K562 (cell line): ENCODE results near the gene GPR135. TPM values are rescaled to one million over a fixed set of nuclear protein-coding genes. Genes with fewer than 3 reads are reported as not detected.

Experiments
- ADNP ChIP-seq: fragments of 200-800 bp; sonication (Bioruptor generic); IDR thresholded peaks from 2 replicates; pipeline ENCODE4 v1.6.1; 2016; ENCODE audit warnings: missing genetic modification characterization, missing compliant biosample characterization
- ARID1B ChIP-seq: fragments of 450-650 bp; IDR thresholded peaks from 2 replicates; pipeline ENCODE4 v1.6.1; 2016; ENCODE audit warnings: antibody characterized with exemption, mild to moderate bottlenecking, inconsistent platforms
- CBFA2T3 ChIP-seq: fragments of 450-650 bp; IDR thresholded peaks from 2 replicates; pipeline ENCODE4 v1.6.1; 2017
- CBX2 ChIP-seq: fragments of 200-600 bp; sonication (generic); IDR thresholded peaks from one replicate; pipeline ENCODE4 v1.6.1; 2012; ENCODE audit warnings: mild to moderate bottlenecking, low read length, inconsistent platforms; ENCODE audit not compliant: insufficient read depth, poor library complexity, severe bottlenecking
- CTCF ChIP-seq, 3 experiments: IDR thresholded peaks in 2 of 3; conservative IDR thresholded peaks in 1 of 3; 2 replicates each; pipeline ENCODE4 v1.5.1; 2011 to 2012; ENCODE audit warnings: low read length in 3 of 3, mild to moderate bottlenecking in 3 of 3, control low read depth in 2 of 3, improper control_type of control experiment in 1 of 3, inconsistent platforms in 1 of 3, low read depth in 1 of 3, mixed read lengths in 1 of 3, moderate library complexity in 1 of 3; ENCODE audit not compliant: insufficient read depth in 2 of 3
- DPF2 ChIP-seq: fragments of 450-650 bp; IDR thresholded peaks from 2 replicates; pipeline ENCODE4 v1.6.1; 2016
- ELK1 ChIP-seq: sonication (generic); formaldehyde crosslinking; IDR thresholded peaks from 2 replicates; pipeline ENCODE4 v1.8.1; 2022; ENCODE audit warnings: missing genetic modification reagents
- HDAC1 ChIP-seq, 2 experiments: fragments of 450-650 bp; IDR thresholded peaks; 2 replicates each; pipeline ENCODE4 v1.6.1; 2016 to 2017; ENCODE audit warnings: inconsistent platforms in 1 of 2, mild to moderate bottlenecking in 1 of 2, moderate library complexity in 1 of 2
- HDAC2 ChIP-seq: fragments of 450-650 bp; IDR thresholded peaks from 2 replicates; pipeline ENCODE4 v1.6.1; 2016; ENCODE audit warnings: mild to moderate bottlenecking
- HDAC8 ChIP-seq: fragments of 450-650 bp; IDR thresholded peaks from 2 replicates; pipeline ENCODE4 v1.6.1; 2016; ENCODE audit warnings: mild to moderate bottlenecking, missing genetic modification characterization, moderate library complexity, missing compliant biosample characterization
- HINFP ChIP-seq: fragments of 450-650 bp; conservative IDR thresholded peaks from 2 replicates; pipeline ENCODE4 v1.6.1; 2016; ENCODE audit warnings: missing genetic modification characterization, low read depth, mild to moderate bottlenecking, control low read depth, missing compliant biosample characterization
- HMG20A ChIP-seq: fragments of 450-650 bp; formaldehyde crosslinking; conservative IDR thresholded peaks from 2 replicates; pipeline ENCODE4 v1.4.0; 2020; ENCODE audit warnings: mild to moderate bottlenecking, mixed read lengths
- MAFF ChIP-seq: IDR thresholded peaks from 2 replicates; pipeline ENCODE4 v1.6.1; 2012; ENCODE audit warnings: low read length, improper control_type of control experiment
- MXD1 ChIP-seq: fragments of 250-450 bp; sonication (Bioruptor Pico); IDR thresholded peaks from 2 replicates; pipeline ENCODE4 v1.8.0; 2021; ENCODE audit warnings: borderline replicate concordance, mild to moderate bottlenecking, moderate library complexity; ENCODE audit not compliant: poor library complexity, severe bottlenecking
- NR3C1 ChIP-seq: sonication (generic); formaldehyde crosslinking; IDR thresholded peaks from 2 replicates; pipeline ENCODE4 v1.8.1; 2022; ENCODE audit warnings: missing genetic modification reagents
- NUFIP1 ChIP-seq: fragments of 450-650 bp; IDR thresholded peaks from 2 replicates; pipeline ENCODE4 v1.6.1; 2018; ENCODE audit not compliant: partially characterized antibody
- POLR2AphosphoS5 ChIP-seq: IDR thresholded peaks from 2 replicates; pipeline ENCODE4 v1.6.1; 2011; ENCODE audit warnings: mild to moderate bottlenecking, low read depth, low read length, moderate library complexity; ENCODE audit not compliant: control insufficient read depth, insufficient read depth
- RNF2 ChIP-seq: sonication (generic); IDR thresholded peaks from 2 replicates; pipeline ENCODE4 v1.6.1; 2016
- SMAD1 ChIP-seq: fragments of 150-350 bp; IDR thresholded peaks from 2 replicates; pipeline ENCODE4 v1.6.1; 2014; ENCODE audit warnings: low read length, low read depth; ENCODE audit not compliant: partially characterized antibody
- SMARCA4 ChIP-seq: fragments of 450-650 bp; IDR thresholded peaks from 2 replicates; pipeline ENCODE4 v1.6.1; 2016
- SRSF1 ChIP-seq: fragments of 200-400 bp; formaldehyde crosslinking; IDR thresholded peaks from 2 replicates; pipeline ENCODE4 v1.6.1; 2017; ENCODE audit warnings: mild to moderate bottlenecking, low read depth, low read length, moderate library complexity
- ZEB2 ChIP-seq: fragments of 450-650 bp; IDR thresholded peaks from 2 replicates; pipeline ENCODE4 v1.6.1; 2016
- ZFP36 ChIP-seq: fragments of 150-350 bp; IDR thresholded peaks from 2 replicates; pipeline ENCODE4 v1.6.1; 2018; ENCODE audit warnings: low read length, low read depth; ENCODE audit not compliant: partially characterized antibody
- ZNF57 ChIP-seq: fragments of 450-650 bp; formaldehyde crosslinking; IDR thresholded peaks from 2 replicates; pipeline ENCODE4 v1.4.0; 2020; ENCODE audit warnings: mild to moderate bottlenecking, moderate library complexity
- ZNF717 ChIP-seq: fragments of 250-450 bp; sonication (Bioruptor Pico); IDR thresholded peaks from 2 replicates; pipeline ENCODE4 v1.5.0; 2021
- ZNF766 ChIP-seq: fragments of 200-800 bp; sonication (Bioruptor generic); conservative IDR thresholded peaks from 2 replicates; pipeline ENCODE4 v1.6.1; 2016; ENCODE audit warnings: missing genetic modification characterization, missing compliant biosample characterization
- polyA plus RNA-seq, 8 experiments: library from polyadenylated mRNA; depleted of rRNA in 4 of 8; stranded (reverse) in 5 of 8; unstranded in 3 of 8; fragments of >200 nt; fragmentation: Nextera tagmentation in 2 of 8; fragmentation: Illumina TruSeq in 1 of 8; extraction: Ambion mirVana in 2 of 8; extraction: Trizol in 1 of 8; gene quantifications; 2 replicates each; pipeline versions ENCODE4 v1.2.1 to v1.2.3, GENCODE V29; 2011 to 2014; ENCODE audit warnings: inconsistent platforms in 1 of 8, missing spikeins in 1 of 8
- total RNA-seq, 7 experiments: library from RNA; depleted of rRNA in 6 of 7; stranded (reverse); fragments of >200 nt in 6 of 7; fragmentation: Illumina TruSeq in 2 of 7; extraction: Trizol in 2 of 7; gene quantifications; 2 replicates each; pipeline versions ENCODE4 v1.2.1 to v1.2.3, GENCODE V29; 2011 to 2021; ENCODE audit warnings: low replicate concordance in 1 of 7

Gene GPR135
- total and polyA plus RNA-seq, 9 of the 15 experiments (the other 6 are each of a cell fraction or from before 2014, with no cell fraction given) = 0.06 to 1.6 (median 1.0) TPM

GRCh38 chr14:59482541-59483331, 17.6 kb upstream of the GPR135 start (continued):
- TF ChIP-seq CTCF (IDR thresholded peaks at IDR 0.05 in 2 of 3, conservative IDR thresholded peaks at IDR 0.05 in 1 of 3; ENCODE audit: insufficient read depth in 2 of 3, low read depth in 1 of 3, low read length in 3 of 3) (no peak), HMG20A (CRISPR knock-in tag) (no peak), ADNP (peak; percentile 31; the same call in 1 of the 2 replicates), SMAD1 (no peak), POLR2AphosphoS5 (0 out of 2 replicates have a peak, but pooled peaks have one; percentile 18), HDAC1 (IDR thresholded peaks at IDR 0.05) (no peak), RNF2 (no peak), HINFP (tag) (no peak), NR3C1 (CRISPR knock-in tag) (no peak), ZEB2 (no peak), MXD1 (CRISPR knock-in tag) (no peak), SMARCA4 (peak; percentile 14; the same call in 1 of the 2 replicates), ZNF717 (CRISPR knock-in tag) (no peak), ELK1 (CRISPR knock-in tag) (no peak), ZNF766 (CRISPR knock-in tag) (no peak), ARID1B (peak; percentile 36; the same call in 1 of the 2 replicates), DPF2 (no peak), ZNF57 (CRISPR knock-in tag) (no peak), HDAC8 (tag) (no peak), CBX2 (no peak), SRSF1 (no peak), ZFP36 (peak; percentile 43), HDAC2 (no peak), CBFA2T3 (peak; percentile 8; the same call in 1 of the 2 replicates), NUFIP1 (no peak), MAFF (peak; percentile 47; the same call in 1 of the 2 replicates)
